K562 (cell line): ENCODE data around the gene NVL. TPM values are rescaled to one million over a fixed set of nuclear protein-coding genes. Genes with fewer than 3 reads are reported as not detected.

ENCODE experiments used
- ARHGAP35 ChIP-seq: fragments of 450-650 bp; IDR thresholded peaks from 2 replicates; pipeline ENCODE4 v1.6.1; 2018; ENCODE audit not compliant: partially characterized antibody
- BRF2 ChIP-seq: IDR thresholded peaks from 3 replicates; pipeline ENCODE4 v1.6.1; 2011; ENCODE audit warnings: borderline replicate concordance, mild to moderate bottlenecking; ENCODE audit not compliant: insufficient read length, insufficient read depth
- CREB1 ChIP-seq, 2 experiments: sonication (generic) in 1 of 2; formaldehyde crosslinking in 1 of 2; IDR thresholded peaks; 2 replicates each; pipeline versions ENCODE4 v1.6.1 to v1.8.0; 2012 to 2022; ENCODE audit warnings: inconsistent platforms in 1 of 2, mild to moderate bottlenecking in 1 of 2, missing genetic modification reagents in 1 of 2, moderate library complexity in 1 of 2
- DIDO1 ChIP-seq: fragments of 450-650 bp; IDR thresholded peaks from 2 replicates; pipeline ENCODE4 v1.6.1; 2016; ENCODE audit warnings: low read depth, missing biosample characterization, missing genetic modification characterization
- ELF1 ChIP-seq: fragments of 200-800 bp; sonication (Bioruptor generic); IDR thresholded peaks from 2 replicates; pipeline ENCODE4 v1.6.1; 2016; ENCODE audit warnings: missing genetic modification characterization, missing compliant biosample characterization
- HNRNPL ChIP-seq: fragments of 200-400 bp; formaldehyde crosslinking; IDR thresholded peaks from 2 replicates; pipeline ENCODE4 v1.6.1; 2017; ENCODE audit warnings: low read depth, mild to moderate bottlenecking, low read length
- MAZ ChIP-seq, 2 experiments: fragments of 450-650 bp in 1 of 2; sonication (generic) in 1 of 2; formaldehyde crosslinking; IDR thresholded peaks in 1 of 2; conservative IDR thresholded peaks in 1 of 2; 2 replicates each; pipeline versions ENCODE4 v1.4.0 to v1.5.0; 2020; ENCODE audit warnings: mild to moderate bottlenecking in 1 of 2, missing genetic modification reagents in 1 of 2
- NKRF ChIP-seq: fragments of 450-650 bp; IDR thresholded peaks from 2 replicates; pipeline ENCODE4 v1.6.1; 2016; ENCODE audit warnings: borderline replicate concordance
- PCBP2 ChIP-seq: fragments of 200-400 bp; formaldehyde crosslinking; IDR thresholded peaks from 2 replicates; pipeline ENCODE4 v1.6.1; 2018; ENCODE audit warnings: low read length, low read depth, mild to moderate bottlenecking, moderate library complexity; ENCODE audit not compliant: poor library complexity, severe bottlenecking
- SREBF2 ChIP-seq: sonication (generic); formaldehyde crosslinking; IDR thresholded peaks from 2 replicates; pipeline ENCODE4 v1.4.0; 2020; ENCODE audit warnings: mild to moderate bottlenecking, missing genetic modification reagents
- TRIM28 ChIP-seq: fragments of 450-650 bp; IDR thresholded peaks from 2 replicates; pipeline ENCODE4 v1.6.1; 2017
- ZNF239 ChIP-seq: fragments of 250-450 bp; sonication (Bioruptor Pico); IDR thresholded peaks from 2 replicates; pipeline ENCODE4 v1.4.0; 2020; ENCODE audit warnings: mild to moderate bottlenecking
- ZNF263 ChIP-seq: sonication (generic); formaldehyde crosslinking; IDR thresholded peaks from 2 replicates; pipeline ENCODE4 v1.8.0; 2022; ENCODE audit warnings: mild to moderate bottlenecking, missing genetic modification reagents, borderline replicate concordance
- ZNF431 ChIP-seq: sonication (generic); formaldehyde crosslinking; IDR thresholded peaks from 2 replicates; pipeline ENCODE4 v1.8.0; 2022; ENCODE audit warnings: mild to moderate bottlenecking, missing genetic modification reagents
- ZNF592 ChIP-seq: fragments of 450-650 bp; IDR thresholded peaks from 2 replicates; pipeline ENCODE4 v1.6.1; 2017; ENCODE audit warnings: antibody characterized with exemption, mild to moderate bottlenecking
- polyA plus RNA-seq, 8 experiments: library from polyadenylated mRNA; depleted of rRNA in 4 of 8; stranded (reverse) in 5 of 8; unstranded in 3 of 8; fragments of >200 nt; fragmentation: Nextera tagmentation in 2 of 8; fragmentation: Illumina TruSeq in 1 of 8; extraction: Ambion mirVana in 2 of 8; extraction: Trizol in 1 of 8; gene quantifications; 2 replicates each; pipeline versions ENCODE4 v1.2.1 to v1.2.3, GENCODE V29; 2011 to 2014; ENCODE audit warnings: inconsistent platforms in 1 of 8, missing spikeins in 1 of 8
- total RNA-seq, 7 experiments: library from RNA; depleted of rRNA in 6 of 7; stranded (reverse); fragments of >200 nt in 6 of 7; fragmentation: Illumina TruSeq in 2 of 7; extraction: Trizol in 2 of 7; gene quantifications; 2 replicates each; pipeline versions ENCODE4 v1.2.1 to v1.2.3, GENCODE V29; 2011 to 2021; ENCODE audit warnings: low replicate concordance in 1 of 7
- TF ChIP-seq, protein P1 (sequence below), 3 experiments: fragments of 200-800 bp in 1 of 3; sonication (Bioruptor generic) in 1 of 3; sonication (generic) in 1 of 3; formaldehyde crosslinking in 1 of 3; IDR thresholded peaks; 2 replicates each; pipeline versions ENCODE4 v1.6.1 to v1.8.0; 2016 to 2022; ENCODE audit warnings: mild to moderate bottlenecking in 2 of 3, missing compliant biosample characterization in 2 of 3, missing genetic modification characterization in 2 of 3, missing genetic modification reagents in 1 of 3

NVL gene
- total and polyA plus RNA-seq, 9 of the 15 experiments (the other 6 are each of a cell fraction or from before 2014, with no cell fraction given) = 32.5 to 86.6 (median 62.9) TPM

GRCh38 chr1:224262373-224263054 is 67.5 kb downstream of the NVL start (continued):
- no peak for TF ChIP-seq ZNF592
- TF ChIP-seq CREB1 (IDR thresholded peaks at IDR 0.05) = no peak
- TF ChIP-seq CREB1 (CRISPR knock-in tag; IDR thresholded peaks at IDR 0.05) = no peak
- TF ChIP-seq, protein P1, sequence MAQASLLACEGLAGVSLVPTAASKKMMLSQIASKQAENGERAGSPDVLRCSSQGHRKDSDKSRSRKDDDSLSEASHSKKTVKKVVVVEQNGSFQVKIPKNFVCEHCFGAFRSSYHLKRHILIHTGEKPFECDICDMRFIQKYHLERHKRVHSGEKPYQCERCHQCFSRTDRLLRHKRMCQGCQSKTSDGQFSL (CRISPR knock-in tag; IDR thresholded peaks at IDR 0.05) = no peak
- TF ChIP-seq, protein P1 (tag; IDR thresholded peaks at IDR 0.05) = no peak
- TF ChIP-seq PCBP2 = no peak
- no peak for TF ChIP-seq DIDO1
- no peak for TF ChIP-seq ZNF239 (CRISPR knock-in tag)
- no peak for TF ChIP-seq BRF2
- TF ChIP-seq ZNF431 (CRISPR knock-in tag) = no peak
- no peak for TF ChIP-seq NKRF
- no peak for TF ChIP-seq ELF1
- no peak for TF ChIP-seq HNRNPL
- TF ChIP-seq TRIM28 = no peak
- TF ChIP-seq SREBF2 = no peak
- TF ChIP-seq ZNF263 (CRISPR knock-in tag) = no peak
- TF ChIP-seq ARHGAP35 = no peak
- no peak for TF ChIP-seq MAZ (CRISPR knock-in tag; conservative IDR thresholded peaks at IDR 0.05 in 1 of 2, IDR thresholded peaks at IDR 0.05 in 1 of 2)
